Activated naive CD4-positive, alpha-beta T cell treated with anti-CD3 and anti-CD28 coated beads, Interleukin-2, amount 10 ng/mL, durations not matched to agents 7 days and 5 days (primary cell): ENCODE measurements around the gene GPR61.

ENCODE experiments used
- CTCF ChIA-PET: fragments of 350-600 bp; sonication (Branson Sonifier 250); formaldehyde crosslinking; loops from one replicate; lab custom pipeline; 2021; ENCODE audit warnings: antibody characterized with exemption; lab: Charles Lee
- DNase-seq: peaks from one replicate; pipeline ENCODE4 v3.0.0-alpha.2; 2020
- H3K27ac Mint-ChIP-seq: one replicate; pipeline ENCODE4 v1.8.0; 2021; ENCODE audit warnings: mild to moderate bottlenecking, moderate library complexity, mixed read lengths
- H3K27me3 Mint-ChIP-seq: one replicate; pipeline ENCODE4 v1.8.0; 2021; ENCODE audit warnings: mild to moderate bottlenecking, mixed read lengths
- H3K36me3 Mint-ChIP-seq: one replicate; pipeline ENCODE4 v1.8.0; 2021; ENCODE audit warnings: mixed read lengths
- H3K4me1 Mint-ChIP-seq: one replicate; pipeline ENCODE4 v1.8.0; 2021; ENCODE audit warnings: mixed read lengths
- H3K4me3 Mint-ChIP-seq: one replicate; pipeline ENCODE4 v1.8.0; 2021; ENCODE audit warnings: mild to moderate bottlenecking, moderate library complexity, mixed read lengths
- H3K9me3 Mint-ChIP-seq: one replicate; pipeline ENCODE4 v1.8.0; 2021; ENCODE audit warnings: mixed read lengths

Gene GPR61

GRCh38 chr1:109547463-109548320, 8.0 kb downstream of the GPR61 start:
- CTCF ChIA-PET = interaction anchor here (0.7 to 8.2 kb wide), 14 partner anchors 15 to 437 kb away, joined by 3 to 145 read pairs (median 8); partner anchors contain the start of gene AHCYL1
- Mint-ChIP-seq H3K4me3 (peak overlapping the region; percentile 87), H3K27me3 (peaks cover 5% of the 10 kb centered on the region), H3K9me3 (no peaks in the 10 kb centered on the region), H3K4me1 (peaks cover 42% of the 10 kb centered on the region), H3K27ac (peak overlapping the region; percentile 98), H3K36me3 (peaks cover 9% of the 10 kb centered on the region)
- peak; percentile 33 for DNase-seq

- CTCF ChIA-PET = interaction anchor here (0.7 to 3.0 kb wide), 14 partner anchors 11 to 436 kb away, joined by 3 to 25 read pairs (median 4); partner anchors contain the start of genes AHCYL1 and ATXN7L2
- Mint-ChIP-seq H3K4me1 (peaks cover 47% of the 10 kb centered on the region), H3K36me3 (peaks cover 13% of the 10 kb centered on the region)
These were observed 8.9 kb downstream of the GPR61 start, which contains the start of gene GNAI3 for GRCh38 chr1:109548321-109549267. Gene GNAI3 (plus strand): TSS chr1:109548615. CDS start chr1:109548721, 106 bp downstream.

GRCh38 chr1:109556563-109556962, 16.9 kb downstream of the GPR61 start:
- Mint-ChIP-seq H3K27me3 (no peaks in the 10 kb centered on the region), H3K9me3 (no peaks in the 10 kb centered on the region), H3K4me1 (peaks cover 39% of the 10 kb centered on the region), H3K27ac (no peak overlapping the region), H3K4me3 (no peak overlapping the region), H3K36me3 (peaks cover 22% of the 10 kb centered on the region)
- DNase-seq = no peak
- CTCF ChIA-PET = no interaction called here

More at GRCh38 chr1:109548321-109549267, 8.9 kb downstream of the GPR61 start, which contains the start of gene GNAI3:
- Mint-ChIP-seq H3K27me3 (peaks cover 5% of the 10 kb centered on the region), H3K9me3 (no peaks in the 10 kb centered on the region), H3K4me3 (peak within 1 kb of the TSS; percentile 87), H3K27ac (peak within 1 kb of the TSS; percentile 98)
- DNase-seq = peak; percentile 99

- Mint-ChIP-seq H3K4me1 (peaks cover 35% of the 10 kb centered on the region), H3K4me3 (no peak overlapping the region), H3K36me3 (peaks cover 22% of the 10 kb centered on the region), H3K27ac (no peak overlapping the region), H3K27me3 (no peaks in the 10 kb centered on the region), H3K9me3 (no peaks in the 10 kb centered on the region)
- CTCF ChIA-PET = no interaction called here
- DNase-seq = no peak
These were observed 17.8 kb downstream of the GPR61 start for GRCh38 chr1:109557520-109557919.

GRCh38 chr1:109559995-109560394, 20.3 kb downstream of the GPR61 start:
- Mint-ChIP-seq H3K9me3 (no peaks in the 10 kb centered on the region), H3K4me3 (no peak overlapping the region), H3K4me1 (peaks cover 31% of the 10 kb centered on the region), H3K36me3 (peaks cover 12% of the 10 kb centered on the region), H3K27me3 (no peaks in the 10 kb centered on the region), H3K27ac (no peak overlapping the region)
- CTCF ChIA-PET = interaction anchor here (0.8 to 2.5 kb wide), 5 partner anchors 9 to 217 kb away, joined by 3 to 10 read pairs (median 4); no protein-coding TSS in a partner anchor
- DNase-seq = no peak

- Mint-ChIP-seq H3K4me1 (peaks cover 20% of the 10 kb centered on the region), H3K9me3 (no peaks in the 10 kb centered on the region), H3K4me3 (no peak overlapping the region), H3K36me3 (no peaks in the 10 kb centered on the region), H3K27ac (no peak overlapping the region), H3K27me3 (no peaks in the 10 kb centered on the region)
- no peak for DNase-seq
- CTCF ChIA-PET = interaction anchor here (0.8 kb wide), 1 partner anchor 69 kb away, joined by 3 read pairs; no protein-coding TSS in a partner anchor
These were observed 24.7 kb downstream of the GPR61 start for GRCh38 chr1:109564194-109564878.

GRCh38 chr1:109565241-109565640, 25.6 kb downstream of the GPR61 start:
- H3K4me3 Mint-ChIP-seq = no peak overlapping the region
- no peak overlapping the region for H3K27ac Mint-ChIP-seq
- DNase-seq = no peak
- no peaks in the 10 kb centered on the region for H3K27me3 Mint-ChIP-seq
- H3K4me1 Mint-ChIP-seq = peaks cover 14% of the 10 kb centered on the region
- CTCF ChIA-PET = interaction anchor here (0.8 kb wide), 1 partner anchor 68 kb away, joined by 3 read pairs; no protein-coding TSS in a partner anchor
- H3K36me3 Mint-ChIP-seq = no peaks in the 10 kb centered on the region
- no peaks in the 10 kb centered on the region for H3K9me3 Mint-ChIP-seq

- no peaks in the 10 kb centered on the region for H3K36me3 Mint-ChIP-seq
- CTCF ChIA-PET = no interaction called here
- no peaks in the 10 kb centered on the region for H3K27me3 Mint-ChIP-seq
- H3K4me1 Mint-ChIP-seq = peaks cover 12% of the 10 kb centered on the region
- DNase-seq = no peak
- no peak overlapping the region for H3K4me3 Mint-ChIP-seq
- H3K27ac Mint-ChIP-seq = no peak overlapping the region
- H3K9me3 Mint-ChIP-seq = no peaks in the 10 kb centered on the region
These were observed 27.3 kb downstream of the GPR61 start for GRCh38 chr1:109566982-109567381.

- no peaks in the 10 kb centered on the region for H3K9me3 Mint-ChIP-seq
- CTCF ChIA-PET = interaction anchor here (0.6 to 1.3 kb wide), 3 partner anchors 8 to 877 kb away, joined by 3 to 4 read pairs (median 3); no protein-coding TSS in a partner anchor
- H3K27ac Mint-ChIP-seq = no peak overlapping the region
- peaks cover 6% of the 10 kb centered on the region for H3K36me3 Mint-ChIP-seq
- no peak overlapping the region for H3K4me3 Mint-ChIP-seq
- no peak for DNase-seq
- H3K4me1 Mint-ChIP-seq = peaks cover 18% of the 10 kb centered on the region
- no peaks in the 10 kb centered on the region for H3K27me3 Mint-ChIP-seq
These were observed 28.4 kb downstream of the GPR61 start for GRCh38 chr1:109567877-109568672.

GRCh38 chr1:109569323-109569722, 29.7 kb downstream of the GPR61 start:
- Mint-ChIP-seq H3K27ac (no peak overlapping the region), H3K9me3 (no peaks in the 10 kb centered on the region), H3K36me3 (peaks cover 6% of the 10 kb centered on the region), H3K4me1 (peaks cover 15% of the 10 kb centered on the region), H3K27me3 (no peaks in the 10 kb centered on the region), H3K4me3 (no peak overlapping the region)
- CTCF ChIA-PET = interaction anchor here (0.8 to 1.3 kb wide), 2 partner anchors 10 to 37 kb away, joined by 3 read pairs; no protein-coding TSS in a partner anchor
- DNase-seq = no peak

- DNase-seq = no peak
- Mint-ChIP-seq H3K36me3 (peaks cover 12% of the 10 kb centered on the region), H3K9me3 (no peaks in the 10 kb centered on the region), H3K4me3 (no peak overlapping the region), H3K27me3 (no peaks in the 10 kb centered on the region), H3K27ac (no peak overlapping the region), H3K4me1 (peaks cover 13% of the 10 kb centered on the region)
- CTCF ChIA-PET = interaction anchor here (1.7 kb wide), 1 partner anchor 70 kb away, joined by 9 read pairs; no protein-coding TSS in a partner anchor
These were observed 30.7 kb downstream of the GPR61 start for GRCh38 chr1:109570414-109570813.

GRCh38 chr1:109573785-109574184, 34.1 kb downstream of the GPR61 start:
- H3K27me3 Mint-ChIP-seq = no peaks in the 10 kb centered on the region
- peaks cover 6% of the 10 kb centered on the region for H3K4me1 Mint-ChIP-seq
- H3K4me3 Mint-ChIP-seq = no peak overlapping the region
- DNase-seq = no peak
- CTCF ChIA-PET = no interaction called here
- peaks cover 24% of the 10 kb centered on the region for H3K36me3 Mint-ChIP-seq
- no peak overlapping the region for H3K27ac Mint-ChIP-seq
- no peaks in the 10 kb centered on the region for H3K9me3 Mint-ChIP-seq
